Activated naive CD8-positive, alpha-beta T cell treated with anti-CD3 and anti-CD28 coated beads, Interleukin-2, amount 50 U/mL, for 24 hours (primary cell): ENCODE results near the gene LCN15.
A peak's percentile ranks its signal among the peaks of the same experiment; 100 is the strongest.
"Not testable (repeated sequence)": the region's sequence is repeated elsewhere in the genome, so short reads cannot be mapped to it uniquely, and the experiment has no call there.

Experiments
- ATAC-seq: fragments of 150-1000 bp; cut with Tn5 transposase; one replicate; pipeline ENCODE4 v1.10.0; 2021
- DNase-seq: peaks from one replicate; pipeline ENCODE4 v3.0.0; 2021
- H3K27ac Mint-ChIP-seq: one replicate; pipeline ENCODE4 v1.8.0; 2021; ENCODE audit warnings: mild to moderate bottlenecking, mixed read lengths
- H3K27me3 Mint-ChIP-seq: one replicate; pipeline ENCODE4 v1.8.0; 2021; ENCODE audit warnings: mixed read lengths
- H3K36me3 Mint-ChIP-seq: one replicate; pipeline ENCODE4 v1.8.0; 2021; ENCODE audit warnings: low read depth, mixed read lengths
- H3K4me1 Mint-ChIP-seq: one replicate; pipeline ENCODE4 v1.8.0; 2021; ENCODE audit warnings: mixed read lengths
- H3K4me3 Mint-ChIP-seq: one replicate; pipeline ENCODE4 v1.8.0; 2021; ENCODE audit warnings: mild to moderate bottlenecking, moderate library complexity, mixed read lengths
- H3K9me3 Mint-ChIP-seq: one replicate; pipeline ENCODE4 v1.8.0; 2021; ENCODE audit warnings: mixed read lengths

The LCN15 gene

DNA sequence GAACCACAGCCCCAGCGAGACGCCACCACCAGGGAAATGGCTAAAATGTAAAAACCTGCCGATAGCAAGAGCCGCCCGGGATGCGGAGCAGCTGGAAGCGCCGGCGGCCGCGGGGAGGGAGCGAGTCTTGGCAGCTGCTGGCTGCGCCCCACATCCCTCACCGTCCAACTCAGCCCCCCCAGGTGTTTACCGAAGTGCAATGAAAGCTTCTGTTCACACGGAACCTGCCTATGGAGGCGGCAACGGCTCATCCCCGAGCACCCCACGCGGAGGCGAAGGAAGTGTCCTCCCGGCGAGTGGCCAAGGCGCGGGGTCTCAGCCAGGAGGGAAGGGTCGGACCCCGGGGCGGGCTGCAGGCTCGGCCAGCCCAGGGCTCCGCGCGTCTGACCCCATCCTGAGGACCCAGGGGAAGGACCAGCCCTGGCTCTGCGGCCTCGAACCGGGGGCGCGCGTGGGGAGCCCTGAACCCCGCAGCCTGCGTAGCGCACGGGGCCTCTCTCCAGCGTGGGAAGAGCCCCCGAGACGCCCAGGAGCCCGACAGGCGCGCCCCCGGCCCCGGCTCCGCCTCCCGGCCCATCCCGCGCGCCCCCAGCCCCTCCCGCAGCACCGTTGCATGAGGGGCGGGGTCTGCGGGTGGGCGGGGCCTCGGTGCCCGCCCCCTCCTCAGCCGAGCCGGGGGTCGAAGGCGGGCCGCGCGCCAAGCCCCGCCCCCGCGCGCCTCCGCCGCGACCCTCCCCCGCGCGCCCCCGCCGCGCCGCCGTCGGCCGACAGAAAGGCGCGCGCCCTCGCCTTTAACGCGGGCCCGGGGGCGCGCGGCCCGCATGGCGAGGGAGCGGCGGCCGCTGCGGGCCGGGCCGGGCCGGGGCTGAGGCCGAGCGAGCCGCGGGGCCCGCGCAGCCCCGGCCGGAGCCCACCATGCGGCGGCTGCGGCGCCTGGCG lies 52.3 kb downstream of the LCN15 start, which contains the start of gene DIPK1B:
Gene DIPK1B, plus strand, starts transcription at position 822 of the 939 bp plus-strand sequence. Its CDS starts 94 bp downstream, at position 916.
- Mint-ChIP-seq H3K27me3 (peaks cover 39% of the 10 kb centered on the region), H3K4me3 (peak within 1 kb of the TSS; percentile 40), H3K36me3 (no peaks in the 10 kb centered on the region), H3K27ac (no peak within 1 kb of the TSS), H3K4me1 (peaks cover 6% of the 10 kb centered on the region), H3K9me3 (no peaks in the 10 kb centered on the region)
- ATAC-seq (no peak), DNase-seq (no peak)

DNA sequence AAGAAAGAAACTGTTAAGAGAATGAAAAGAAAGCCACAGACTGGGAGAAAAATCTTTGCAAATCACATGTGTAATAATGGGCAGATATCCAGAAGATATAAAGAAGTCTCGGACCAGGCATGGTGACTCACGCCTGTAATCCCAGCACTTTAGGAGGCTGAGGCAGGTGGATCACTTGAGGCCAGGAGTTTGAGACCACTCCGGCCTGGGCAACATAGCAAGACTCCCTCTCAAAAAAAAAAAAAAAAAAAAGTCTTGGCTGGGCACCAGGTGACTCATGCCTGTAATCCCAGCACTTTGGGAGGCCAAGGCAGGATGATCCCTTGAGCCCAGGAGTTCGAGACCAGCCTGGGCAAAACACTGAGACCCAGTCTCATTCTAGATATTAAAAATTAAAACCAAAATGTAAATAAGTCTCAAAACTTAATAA lies 53.1 kb downstream of the LCN15 start:
- not testable (repeated sequence) for DNase-seq, H3K36me3 Mint-ChIP-seq, H3K4me1 Mint-ChIP-seq, H3K9me3 Mint-ChIP-seq, H3K27ac Mint-ChIP-seq, ATAC-seq
- H3K4me3 Mint-ChIP-seq: peak overlapping the region; percentile 40
- peaks cover 39% of the 10 kb centered on the region for H3K27me3 Mint-ChIP-seq

DNA sequence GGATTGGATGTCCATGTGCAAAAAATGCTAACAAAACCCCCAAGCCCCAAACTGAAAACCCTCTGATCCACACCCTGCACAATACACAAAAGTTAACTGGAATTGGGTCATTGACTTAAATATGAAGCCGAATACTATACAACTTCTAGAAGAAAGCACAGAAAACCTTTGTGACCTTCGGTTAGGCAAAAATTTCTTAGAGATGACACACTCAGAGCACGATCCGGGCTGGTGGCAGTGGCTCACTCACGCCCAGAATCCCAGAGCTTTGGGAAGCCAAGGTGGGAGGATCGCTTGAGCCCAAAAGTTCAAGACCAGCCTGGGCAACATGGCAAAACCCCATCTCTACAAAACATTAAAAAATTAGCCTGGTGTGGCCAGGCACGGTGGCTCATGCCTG lies 53.8 kb downstream of the LCN15 start:
- ATAC-seq: no peak
- no peak overlapping the region for H3K4me3 Mint-ChIP-seq
- H3K27ac Mint-ChIP-seq: no peak overlapping the region
- no peaks in the 10 kb centered on the region for H3K9me3 Mint-ChIP-seq
- no peak for DNase-seq
- H3K4me1 Mint-ChIP-seq: peaks cover 6% of the 10 kb centered on the region
- no peaks in the 10 kb centered on the region for H3K36me3 Mint-ChIP-seq
- H3K27me3 Mint-ChIP-seq: peaks cover 35% of the 10 kb centered on the region
